Measurements from ENCODE around the gene GPC5. TPM values are rescaled to one million over a fixed set of nuclear protein-coding genes. Genes with fewer than 3 reads are reported as not detected.

The GPC5 gene
- total RNA-seq, 4 donors from 2014 or later, result 0.47 TPM; not detected in 3

GRCh38 chr13:91934354-91934753 is 535.9 kb downstream of the GPC5 start:
- WGBS, 2 donors (ENCODE audit: low coverage in 1 of 2), result 13 to 26% methylated on average over 4 of the region's 4 CpGs
- no peak overlapping the region for H3K27ac ChIP-seq
- no peaks in the 10 kb centered on the region for H3K36me3 ChIP-seq
- no peak for ATAC-seq
- H3K9me3 ChIP-seq, result no peaks in the 10 kb centered on the region
- H3K4me3 ChIP-seq, result no peak overlapping the region
- H3K27me3 ChIP-seq, result no peaks in the 10 kb centered on the region
- no peaks in the 10 kb centered on the region for H3K4me1 ChIP-seq
- no peak for TF ChIP-seq CTCF (IDR thresholded peaks at IDR 0.05)
- TF ChIP-seq POLR2AphosphoS5 (IDR thresholded peaks at IDR 0.05), result no peak
- TF ChIP-seq POLR2A (IDR thresholded peaks at IDR 0.05), result no peak
- no peak for TF ChIP-seq EP300 (IDR thresholded peaks at IDR 0.05)

- H3K4me3 ChIP-seq, result no peak overlapping the region
- H3K36me3 ChIP-seq, result no peaks in the 10 kb centered on the region
- WGBS, 2 donors (ENCODE audit: low coverage in 1 of 2), result 25 to 35% methylated on average over 7 of the region's 7 CpGs
- no peaks in the 10 kb centered on the region for H3K4me1 ChIP-seq
- H3K9me3 ChIP-seq, result no peaks in the 10 kb centered on the region
- no peaks in the 10 kb centered on the region for H3K27me3 ChIP-seq
- no peak overlapping the region for H3K27ac ChIP-seq
- TF ChIP-seq CTCF (IDR thresholded peaks at IDR 0.05), result peak in 1 of 4 experiments; percentile 23
- no peak for TF ChIP-seq POLR2AphosphoS5 (IDR thresholded peaks at IDR 0.05)
- ATAC-seq, result no peak
Observed at GRCh38 chr13:91946498-91947070, 548.2 kb downstream of the GPC5 start.

- Histone ChIP-seq H3K4me3 (no peak overlapping the region), H3K27ac (no peak overlapping the region), H3K36me3 (no peaks in the 10 kb centered on the region), H3K27me3 (no peaks in the 10 kb centered on the region), H3K9me3 (no peaks in the 10 kb centered on the region), H3K4me1 (no peaks in the 10 kb centered on the region)
- 70 to 82% methylated on average over 1 of the region's 1 CpG for WGBS, 2 donors (ENCODE audit: low coverage in 1 of 2)
- ATAC-seq, result no peak
- no peak for TF ChIP-seq CTCF (IDR thresholded peaks at IDR 0.05)
- no peak for TF ChIP-seq POLR2AphosphoS5 (IDR thresholded peaks at IDR 0.05)
- no peak for TF ChIP-seq EP300 (IDR thresholded peaks at IDR 0.05)
- TF ChIP-seq POLR2A (IDR thresholded peaks at IDR 0.05), result no peak
Observed at GRCh38 chr13:91948736-91949135, 550.3 kb downstream of the GPC5 start.

- Histone ChIP-seq H3K4me3 (no peak overlapping the region), H3K27me3 (no peaks in the 10 kb centered on the region), H3K27ac (no peak overlapping the region), H3K9me3 (no peaks in the 10 kb centered on the region), H3K36me3 (no peaks in the 10 kb centered on the region), H3K4me1 (no peaks in the 10 kb centered on the region)
- no peak for TF ChIP-seq CTCF (IDR thresholded peaks at IDR 0.05)
- no peak for ATAC-seq
- 80 to 100% methylated on average over 1 of the region's 1 CpG for WGBS, 2 donors (ENCODE audit: low coverage in 1 of 2)
Observed at GRCh38 chr13:91950803-91951202, 552.4 kb downstream of the GPC5 start.

GRCh38 chr13:91955546-91956355 is 557.3 kb downstream of the GPC5 start:
- 100% methylated on average over 1 of the region's 1 CpG; no CpG with 5 or more reads in 1 of the 2 donors for WGBS, 2 donors (ENCODE audit: low coverage in 1 of 2)
- ATAC-seq, result no peak
- no peaks in the 10 kb centered on the region for H3K9me3 ChIP-seq

More at GRCh38 chr13:91955546-91956355, 557.3 kb downstream of the GPC5 start:
- Histone ChIP-seq H3K4me1 (no peaks in the 10 kb centered on the region), H3K27me3 (no peaks in the 10 kb centered on the region), H3K27ac (no peak overlapping the region), H3K4me3 (no peak overlapping the region), H3K36me3 (no peaks in the 10 kb centered on the region)
- no peak for TF ChIP-seq POLR2A (IDR thresholded peaks at IDR 0.05)
- no peak for TF ChIP-seq CTCF (IDR thresholded peaks at IDR 0.05)
- no peak for TF ChIP-seq POLR2AphosphoS5 (IDR thresholded peaks at IDR 0.05)
- TF ChIP-seq EP300 (IDR thresholded peaks at IDR 0.05), result no peak
